ENCODE results near the gene CEP104. TPM values are rescaled to one million over a fixed set of nuclear protein-coding genes. Genes with fewer than 3 reads are reported as not detected.

CEP104 gene
- total and polyA plus RNA-seq, 4 donors, result 7.5 to 23.2 (median 12.0) TPM

- H3K9me3 ChIP-seq (ENCODE audit: control insufficient read depth in 4 of 4, low read length in 3 of 4), result no peaks in the 10 kb centered on the region
- no peaks in the 10 kb centered on the region for H3K4me1 ChIP-seq (ENCODE audit: control insufficient read depth in 4 of 4, insufficient read depth in 4 of 4, low read length in 3 of 4)
- no peak overlapping the region for H3K4me3 ChIP-seq (ENCODE audit: low read depth in 1 of 3, low read length in 3 of 3)
- WGBS, result 93% methylated on average over 17 of the region's 17 CpGs
- H3K27me3 ChIP-seq (ENCODE audit: control insufficient read depth in 4 of 4, insufficient read depth in 4 of 4, low read length in 3 of 4), result no peaks in the 10 kb centered on the region
- peaks cover 4 to 32% (median 16%) of the 10 kb centered on the region in 4 donors for H3K36me3 ChIP-seq (ENCODE audit: control insufficient read depth in 4 of 4, insufficient read depth in 3 of 4, low read depth in 1 of 4, low read length in 3 of 4)
- no peak overlapping the region for H3K27ac ChIP-seq (ENCODE audit: low read depth in 1 of 2, low read length in 2 of 2)
- H3K9ac ChIP-seq (ENCODE audit: low read depth in 1 of 2, low read length in 2 of 2), result no peak overlapping the region
- no peak for TF ChIP-seq ZBTB33 (IDR thresholded peaks at IDR 0.05)
- no peak for TF ChIP-seq SP1 (IDR thresholded peaks at IDR 0.05)
- DNase-seq (ENCODE audit: low spot score), result no peak
Measured at GRCh38 chr1:3891329-3891865, 34.4 kb upstream of the CEP104 start.

DNA sequence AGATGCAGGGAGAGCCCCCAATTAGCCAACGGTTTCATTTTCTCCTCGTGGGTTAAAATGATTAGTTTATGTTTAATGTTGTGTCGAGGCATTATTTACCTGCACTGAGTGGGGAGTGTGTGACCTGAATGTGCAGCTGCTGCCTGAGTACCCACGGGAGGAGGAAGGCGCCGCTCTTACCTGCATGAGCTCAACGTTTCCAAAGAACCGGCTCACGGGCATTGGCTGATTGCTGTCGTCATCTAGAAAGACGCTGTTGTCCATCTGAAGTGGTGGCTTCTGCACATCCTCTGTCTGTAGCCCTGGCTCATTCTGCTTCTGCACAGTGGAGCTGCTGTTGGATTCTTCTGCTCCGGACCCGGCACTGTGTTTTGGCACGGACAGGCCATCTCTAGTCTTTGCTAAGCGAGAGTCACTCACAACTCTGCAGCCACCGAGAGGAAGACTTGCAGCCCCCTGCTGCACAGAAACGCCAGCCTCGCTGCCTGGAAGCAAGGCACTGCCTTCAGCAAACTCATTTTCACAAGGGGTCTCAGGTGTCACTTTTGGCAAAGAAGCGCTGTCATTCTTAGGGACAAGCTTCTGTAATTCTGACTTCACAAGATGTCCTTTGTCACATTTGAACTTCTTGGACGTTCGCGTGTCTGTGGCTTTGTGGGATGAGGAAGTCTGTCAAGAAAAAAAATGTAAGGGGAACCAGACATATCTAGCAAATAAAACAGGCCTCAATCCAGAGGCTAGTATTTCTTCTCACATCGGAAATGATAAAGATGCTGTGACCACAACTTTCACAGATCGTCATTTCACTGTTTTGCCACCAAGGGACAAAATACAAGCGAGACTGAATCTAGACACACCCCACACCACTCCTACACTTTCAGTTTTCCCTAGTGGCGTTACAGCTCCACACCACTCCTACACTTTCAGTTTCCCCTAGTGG lies 33.6 kb upstream of the CEP104 start:
- TF ChIP-seq YY1 (IDR thresholded peaks at IDR 0.05), result no peak
- TF ChIP-seq EGR1 (IDR thresholded peaks at IDR 0.05; ENCODE audit: low read depth in 2 of 2), result no peak
- no peak for TF ChIP-seq REST (IDR thresholded peaks at IDR 0.05)
- no peak for TF ChIP-seq ZBTB33 (IDR thresholded peaks at IDR 0.05)
- TF ChIP-seq TAF1 (conservative IDR thresholded peaks at IDR 0.05), result no peak
- no peak for TF ChIP-seq RAD21 (IDR thresholded peaks at IDR 0.05)
- TF ChIP-seq SP1 (IDR thresholded peaks at IDR 0.05), result no peak
- no peak for TF ChIP-seq JUND (IDR thresholded peaks at IDR 0.05)
- TF ChIP-seq MAX (IDR thresholded peaks at IDR 0.05), result no peak
- TF ChIP-seq FOXA1 (IDR thresholded peaks at IDR 0.05), result no peak
- TF ChIP-seq NR2F2 (IDR thresholded peaks at IDR 0.05), result no peak
- no peak for TF ChIP-seq CTCF (IDR thresholded peaks at IDR 0.05; ENCODE audit: low read depth, low read length, missing input control)
- no peak for TF ChIP-seq HNF4A (conservative IDR thresholded peaks at IDR 0.05)
- TF ChIP-seq FOXA2 (IDR thresholded peaks at IDR 0.05), result no peak
- TF ChIP-seq GABPA (IDR thresholded peaks at IDR 0.05 in 1 of 2, conservative IDR thresholded peaks at IDR 0.05 in 1 of 2), result no peak
- no peak for TF ChIP-seq HNF4G (IDR thresholded peaks at IDR 0.05)
- no peak for TF ChIP-seq ATF3 (IDR thresholded peaks at IDR 0.05)
- TF ChIP-seq RXRA (IDR thresholded peaks at IDR 0.05), result no peak
- no peaks in the 10 kb centered on the region for H3K4me1 ChIP-seq (ENCODE audit: control insufficient read depth in 4 of 4, insufficient read depth in 4 of 4, low read length in 3 of 4)
- no peak overlapping the region for H3K4me3 ChIP-seq (ENCODE audit: low read depth in 1 of 3, low read length in 3 of 3)
- no peak for DNase-seq (ENCODE audit: low spot score)
- H3K9me3 ChIP-seq (ENCODE audit: control insufficient read depth in 4 of 4, low read length in 3 of 4), result no peaks in the 10 kb centered on the region
- H3K9ac ChIP-seq (ENCODE audit: low read depth in 1 of 2, low read length in 2 of 2), result no peak overlapping the region
- H3K36me3 ChIP-seq (ENCODE audit: control insufficient read depth in 4 of 4, insufficient read depth in 3 of 4, low read depth in 1 of 4, low read length in 3 of 4), result peaks cover 4 to 39% (median 22%) of the 10 kb centered on the region in 4 donors
- H3K27me3 ChIP-seq (ENCODE audit: control insufficient read depth in 4 of 4, insufficient read depth in 4 of 4, low read length in 3 of 4), result no peaks in the 10 kb centered on the region
- 78% methylated on average over 26 of the region's 26 CpGs for WGBS
- H3K27ac ChIP-seq (ENCODE audit: low read depth in 1 of 2, low read length in 2 of 2), result no peak overlapping the region

Measured in liver (tissue), 9 donors.